Measurements from ENCODE around the gene AKR1C1.
"Not testable (repeated sequence)": the region's sequence is repeated elsewhere in the genome, so short reads cannot be mapped to it uniquely, and the experiment has no call there.

AKR1C1 gene

GRCh38 chr10:5019770-5020612 is 56.8 kb downstream of the AKR1C1 start:
- not testable (repeated sequence) for DNase-seq

GRCh38 chr10:5021624-5022290 is 58.5 kb downstream of the AKR1C1 start:
- not testable (repeated sequence) for DNase-seq

- no peak for DNase-seq
Measured at GRCh38 chr10:5023177-5023805, 60.1 kb downstream of the AKR1C1 start.

- not testable (repeated sequence) for DNase-seq
Measured at GRCh38 chr10:5025461-5025881, 62.3 kb downstream of the AKR1C1 start.

GRCh38 chr10:5030989-5031388 is 67.8 kb downstream of the AKR1C1 start:
- no peak for DNase-seq

GRCh38 chr10:5031588-5031987 is 68.4 kb downstream of the AKR1C1 start:
- not testable (repeated sequence) for DNase-seq

GRCh38 chr10:5032444-5032843 is 69.2 kb downstream of the AKR1C1 start:
- DNase-seq = not testable (repeated sequence)

Data from activated gamma-delta T cell treated with Interleukin-2 at 50 U/mL for 16 hours (primary cell).